ENCODE data around the gene AKR1B1.

Gene AKR1B1

GRCh38 chr7:134395604-134396003 is 63.3 kb downstream of the AKR1B1 start:
- no peaks in the 10 kb centered on the region for H3K9me2 ChIP-seq (replicated peaks; ENCODE audit: low read depth, low read length)
- TF ChIP-seq CTCF (conservative IDR thresholded peaks at IDR 0.05; ENCODE audit: low read length) (no peak), EZH2phosphoT487 (IDR thresholded peaks at IDR 0.05; ENCODE audit: borderline replicate concordance) (no peak)
- no peak overlapping the region for H3K4me3 ChIP-seq (ENCODE audit: low read length, poor library complexity, severe bottlenecking)
- no peaks in the 10 kb centered on the region for H3F3A ChIP-seq (ENCODE audit: low read depth)
- no peaks in the 10 kb centered on the region for H4K20me1 ChIP-seq (ENCODE audit: insufficient read depth, low read length, poor library complexity, severe bottlenecking)
- no peaks in the 10 kb centered on the region for H3K36me3 ChIP-seq (ENCODE audit: insufficient read depth, low read length)
- no peak overlapping the region for H3K4me2 ChIP-seq (ENCODE audit: low read depth, low read length, poor library complexity, severe bottlenecking)
- H3K9me3 ChIP-seq (ENCODE audit: insufficient read depth, low read depth, low read length) = no peaks in the 10 kb centered on the region
- no peaks in the 10 kb centered on the region for H3K27me3 ChIP-seq (ENCODE audit: insufficient read depth, low read length, poor library complexity, severe bottlenecking)
- no peak overlapping the region for H3K9ac ChIP-seq (ENCODE audit: low read depth, low read length, poor library complexity, severe bottlenecking)
- no peaks in the 10 kb centered on the region for H3K4me1 ChIP-seq (ENCODE audit: insufficient read depth, low read length, poor library complexity, severe bottlenecking)
- H3K79me2 ChIP-seq (ENCODE audit: insufficient read depth, low read length) = no peaks in the 10 kb centered on the region
- H2AFZ ChIP-seq (ENCODE audit: low read length) = no peak overlapping the region

- H3K9me2 ChIP-seq (replicated peaks; ENCODE audit: low read depth, low read length) = no peaks in the 10 kb centered on the region
- H3K4me2 ChIP-seq (ENCODE audit: low read depth, low read length, poor library complexity, severe bottlenecking) = no peak overlapping the region
- H3K9ac ChIP-seq (ENCODE audit: low read depth, low read length, poor library complexity, severe bottlenecking) = no peak overlapping the region
- no peaks in the 10 kb centered on the region for H3F3A ChIP-seq (ENCODE audit: low read depth)
- H2AFZ ChIP-seq (ENCODE audit: low read length) = no peak overlapping the region
- H3K27me3 ChIP-seq (ENCODE audit: insufficient read depth, low read length, poor library complexity, severe bottlenecking) = no peaks in the 10 kb centered on the region
- H3K9me3 ChIP-seq (ENCODE audit: insufficient read depth, low read depth, low read length) = no peaks in the 10 kb centered on the region
- no peaks in the 10 kb centered on the region for H4K20me1 ChIP-seq (ENCODE audit: insufficient read depth, low read length, poor library complexity, severe bottlenecking)
- H3K4me1 ChIP-seq (ENCODE audit: insufficient read depth, low read length, poor library complexity, severe bottlenecking) = no peaks in the 10 kb centered on the region
- no peaks in the 10 kb centered on the region for H3K79me2 ChIP-seq (ENCODE audit: insufficient read depth, low read length)
- no peaks in the 10 kb centered on the region for H3K36me3 ChIP-seq (ENCODE audit: insufficient read depth, low read length)
- no peak overlapping the region for H3K4me3 ChIP-seq (ENCODE audit: low read length, poor library complexity, severe bottlenecking)
- TF ChIP-seq EZH2phosphoT487 (IDR thresholded peaks at IDR 0.05; ENCODE audit: borderline replicate concordance) (no peak), CTCF (conservative IDR thresholded peaks at IDR 0.05; ENCODE audit: low read length) (no peak)
Measured at GRCh38 chr7:134394056-134394455, 64.8 kb downstream of the AKR1B1 start.

Data from Loucy (cell line).